Activated naive CD8-positive, alpha-beta T cell (primary cell): ENCODE data around the gene PHF19.

Source experiments
- H3K27ac Mint-ChIP-seq: one replicate; pipeline ENCODE4 v1.8.0; 2021; ENCODE audit warnings: mixed read lengths
- H3K27me3 Mint-ChIP-seq: one replicate; pipeline ENCODE4 v1.8.0; 2021; ENCODE audit warnings: mixed read lengths
- H3K36me3 Mint-ChIP-seq: one replicate; pipeline ENCODE4 v1.8.0; 2021; ENCODE audit warnings: mixed read lengths
- H3K4me1 Mint-ChIP-seq: one replicate; pipeline ENCODE4 v1.8.0; 2021; ENCODE audit warnings: low read depth, mixed read lengths
- H3K4me3 Mint-ChIP-seq: one replicate; pipeline ENCODE4 v1.8.0; 2021; ENCODE audit warnings: mild to moderate bottlenecking, mixed read lengths
- H3K9me3 Mint-ChIP-seq: one replicate; pipeline ENCODE4 v1.8.0; 2021; ENCODE audit warnings: low read depth, mixed read lengths

PHF19 gene

GRCh38 chr9:120875195-120875565, 1.8 kb downstream of the PHF19 start:
- H3K9me3 Mint-ChIP-seq, result no peaks in the 10 kb centered on the region
- H3K27me3 Mint-ChIP-seq, result no peaks in the 10 kb centered on the region

DNA sequence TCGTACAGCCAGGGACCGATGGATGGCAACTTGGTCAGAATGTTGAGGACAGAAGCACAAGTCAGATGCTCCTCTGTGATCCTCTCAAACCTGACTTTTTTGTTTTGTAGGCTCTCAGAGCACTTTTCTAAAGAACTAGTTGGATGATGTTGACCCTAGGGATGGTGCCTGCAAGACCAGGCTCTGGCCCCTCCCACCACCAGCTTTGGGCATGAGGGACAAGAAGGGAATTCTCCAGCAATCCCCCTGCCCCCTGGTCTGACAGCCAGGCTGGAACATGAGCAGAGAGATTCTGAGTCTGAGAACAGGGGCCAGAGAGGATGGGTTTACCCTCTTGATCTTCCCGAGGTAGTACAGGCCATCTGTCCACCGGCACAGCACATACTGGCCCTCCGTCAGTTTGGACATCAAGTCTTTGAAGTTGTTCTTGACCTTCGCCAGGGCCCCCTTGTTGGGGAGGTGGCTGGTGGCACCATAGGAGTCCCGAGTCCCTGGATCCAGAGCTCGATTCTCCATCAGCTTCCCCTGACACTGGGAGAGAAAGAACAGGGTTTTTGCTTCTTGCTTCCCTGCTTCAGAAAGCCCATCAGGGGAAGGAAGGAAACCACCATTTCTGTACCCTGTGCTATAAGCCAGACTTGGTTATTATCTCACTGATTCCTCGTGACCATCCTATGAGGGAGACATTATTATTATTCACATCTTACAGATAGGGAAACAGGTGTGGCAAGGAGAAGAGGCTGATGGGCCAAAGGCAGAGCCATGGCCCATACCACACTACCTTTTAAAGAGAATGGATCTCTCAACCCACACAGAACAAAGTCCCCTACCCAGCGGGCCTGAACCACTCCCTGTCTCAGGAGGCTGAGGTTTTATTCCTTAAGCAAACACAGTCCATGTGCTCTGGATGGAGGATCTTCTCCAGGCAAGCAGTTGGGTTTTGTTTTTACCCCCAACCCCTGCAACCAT, 2.5 kb downstream of the PHF19 start:
- H3K27ac Mint-ChIP-seq, result peak overlapping the region; percentile 95
- peaks cover 15% of the 10 kb centered on the region for H3K36me3 Mint-ChIP-seq
- no peaks in the 10 kb centered on the region for H3K9me3 Mint-ChIP-seq
- H3K4me1 Mint-ChIP-seq, result peaks cover 61% of the 10 kb centered on the region
- H3K27me3 Mint-ChIP-seq, result no peaks in the 10 kb centered on the region
- peak overlapping the region; percentile 5 for H3K4me3 Mint-ChIP-seq

More at GRCh38 chr9:120875195-120875565, 1.8 kb downstream of the PHF19 start:
- Mint-ChIP-seq H3K4me1 (peaks cover 61% of the 10 kb centered on the region), H3K27ac (peak overlapping the region; percentile 95), H3K36me3 (peaks cover 12% of the 10 kb centered on the region), H3K4me3 (peak overlapping the region; percentile 86)

DNA sequence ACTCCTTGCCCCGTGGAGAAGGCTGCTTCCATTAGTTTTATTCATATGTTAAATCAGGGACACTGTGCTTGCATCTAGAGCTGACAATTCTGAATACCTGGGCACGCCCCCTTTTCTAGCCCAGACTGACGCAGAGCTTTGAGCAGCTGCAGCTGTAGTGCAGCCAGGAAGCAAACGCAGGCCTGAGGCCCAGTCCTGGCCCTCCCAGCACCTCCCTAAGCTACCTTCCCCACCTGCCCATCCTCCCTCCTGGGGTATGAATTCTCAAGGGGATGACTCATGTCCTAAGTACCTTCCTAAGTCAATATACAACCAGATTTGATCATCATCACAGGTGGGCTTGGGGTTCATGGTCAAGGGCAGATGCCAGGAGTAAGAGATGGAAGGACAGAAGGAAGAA, 3.5 kb downstream of the PHF19 start:
- Mint-ChIP-seq H3K4me1 (peaks cover 56% of the 10 kb centered on the region), H3K4me3 (peak overlapping the region; percentile 34), H3K36me3 (peaks cover 15% of the 10 kb centered on the region)

GRCh38 chr9:120872791-120873502, 4.0 kb downstream of the PHF19 start:
- Mint-ChIP-seq H3K4me3 (no peak overlapping the region), H3K27ac (peak overlapping the region; percentile 82), H3K36me3 (peaks cover 18% of the 10 kb centered on the region), H3K4me1 (peaks cover 56% of the 10 kb centered on the region), H3K27me3 (no peaks in the 10 kb centered on the region), H3K9me3 (no peaks in the 10 kb centered on the region)

More for the DNA sequence above, 3.5 kb downstream of the PHF19 start:
- H3K27me3 Mint-ChIP-seq, result no peaks in the 10 kb centered on the region
- peak overlapping the region; percentile 82 for H3K27ac Mint-ChIP-seq
- H3K9me3 Mint-ChIP-seq, result no peaks in the 10 kb centered on the region

DNA sequence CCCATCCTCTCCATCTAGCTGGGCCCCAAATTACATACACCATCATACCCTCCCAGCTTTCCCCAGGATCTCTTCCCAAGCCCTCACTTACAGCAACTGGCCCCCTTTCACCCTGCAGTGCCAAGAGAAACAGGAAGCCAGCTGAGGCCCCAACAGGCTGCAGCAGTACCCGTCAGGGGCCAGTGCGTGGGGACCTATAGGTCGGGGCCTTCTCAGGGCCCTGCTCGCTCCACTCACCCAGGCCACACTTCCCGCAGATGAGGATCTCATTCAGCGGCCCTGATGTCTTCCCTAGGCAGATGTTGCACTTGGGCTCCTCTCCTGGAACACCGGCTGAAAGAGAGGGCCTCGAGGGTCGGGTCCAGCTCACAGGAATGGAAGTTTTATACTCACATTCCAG, 6.8 kb downstream of the PHF19 start:
- Mint-ChIP-seq H3K27ac (no peak overlapping the region), H3K4me1 (peaks cover 44% of the 10 kb centered on the region), H3K4me3 (no peak overlapping the region), H3K36me3 (peaks cover 15% of the 10 kb centered on the region), H3K27me3 (no peaks in the 10 kb centered on the region), H3K9me3 (no peaks in the 10 kb centered on the region)

DNA sequence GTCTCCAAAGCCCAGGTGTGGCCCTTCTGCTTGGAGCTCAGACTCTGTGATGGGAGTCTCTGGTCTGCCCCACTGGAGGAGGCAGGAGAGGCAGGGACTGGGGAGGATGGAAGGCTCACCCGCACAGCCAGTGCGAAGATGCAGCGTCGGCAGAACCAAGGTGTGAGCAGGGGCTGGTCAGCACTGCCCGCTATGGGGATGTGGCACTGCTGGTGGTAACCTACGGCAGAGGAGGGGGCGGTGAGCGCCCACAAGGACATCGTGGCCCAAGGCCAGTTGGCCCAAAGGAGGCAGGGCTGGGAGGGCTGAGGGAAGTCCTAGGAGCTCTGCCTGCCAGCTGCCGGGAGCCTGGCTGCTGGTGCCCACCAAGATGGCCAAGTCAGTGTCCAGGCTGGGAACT, 7.3 kb downstream of the PHF19 start:
- Mint-ChIP-seq H3K4me1 (peaks cover 41% of the 10 kb centered on the region), H3K9me3 (no peaks in the 10 kb centered on the region), H3K36me3 (peaks cover 14% of the 10 kb centered on the region), H3K4me3 (peak overlapping the region; percentile 87), H3K27ac (peak overlapping the region; percentile 97), H3K27me3 (no peaks in the 10 kb centered on the region)

GRCh38 chr9:120869360-120869687, 7.7 kb downstream of the PHF19 start:
- Mint-ChIP-seq H3K4me3 (peak overlapping the region; percentile 87), H3K4me1 (peaks cover 37% of the 10 kb centered on the region), H3K27ac (peak overlapping the region; percentile 97), H3K36me3 (peaks cover 14% of the 10 kb centered on the region), H3K27me3 (no peaks in the 10 kb centered on the region), H3K9me3 (no peaks in the 10 kb centered on the region)

DNA sequence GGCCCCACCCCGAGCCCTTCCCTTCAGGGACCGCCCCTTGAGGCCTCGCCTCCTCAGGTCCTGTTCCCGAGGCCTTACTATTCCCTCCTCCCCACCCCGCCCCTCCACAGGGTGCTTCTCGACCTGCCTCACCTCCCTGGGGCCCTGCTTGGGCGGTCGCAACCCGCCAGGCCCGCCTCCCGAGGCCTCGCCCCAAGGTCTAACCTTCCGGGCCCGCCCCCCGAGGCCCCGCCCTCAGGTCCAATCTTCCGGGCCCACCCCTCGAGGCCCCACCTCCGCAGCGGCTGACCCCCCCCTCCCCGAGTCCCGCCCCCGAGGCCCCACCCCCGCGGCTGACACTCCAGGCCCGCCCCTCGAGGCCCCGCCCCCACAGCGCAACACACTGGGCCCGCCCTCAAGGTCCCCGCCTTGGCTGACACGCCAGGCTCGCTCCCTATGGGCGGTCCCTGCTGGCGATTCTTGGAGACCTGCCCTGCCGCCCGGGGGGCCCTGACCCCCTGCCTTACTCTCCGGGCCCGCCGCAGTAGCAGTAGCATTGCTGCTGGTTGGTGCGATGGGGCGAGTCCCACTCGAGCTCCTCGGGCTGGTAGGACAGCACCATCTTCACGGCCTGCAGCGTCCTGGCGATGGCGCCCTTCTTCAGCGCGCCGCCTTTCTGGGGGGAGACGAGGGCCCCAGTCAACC, 8.2 kb downstream of the PHF19 start:
- Mint-ChIP-seq H3K36me3 (peaks cover 13% of the 10 kb centered on the region), H3K27ac (peak overlapping the region; percentile 97), H3K9me3 (no peaks in the 10 kb centered on the region), H3K27me3 (no peaks in the 10 kb centered on the region), H3K4me3 (peak overlapping the region; percentile 87), H3K4me1 (peaks cover 32% of the 10 kb centered on the region)

DNA sequence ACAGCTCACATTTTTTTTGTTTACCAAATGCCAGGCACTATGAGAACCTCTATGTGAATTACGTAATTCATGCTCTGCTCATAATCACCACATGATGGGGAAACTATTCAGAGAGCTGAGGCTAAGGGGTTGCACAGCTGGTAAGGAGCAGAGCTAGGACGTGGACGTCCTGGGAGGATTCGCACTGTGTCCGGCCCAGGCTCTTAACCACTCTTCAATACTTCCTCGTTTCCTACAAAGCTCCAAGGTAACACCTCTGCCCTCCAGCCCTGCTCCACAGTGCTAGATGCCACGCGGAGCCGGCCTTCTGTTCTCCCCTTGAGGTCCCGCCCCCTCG, 8.7 kb downstream of the PHF19 start:
- no peaks in the 10 kb centered on the region for H3K27me3 Mint-ChIP-seq
- peaks cover 9% of the 10 kb centered on the region for H3K36me3 Mint-ChIP-seq
- H3K4me1 Mint-ChIP-seq, result peaks cover 27% of the 10 kb centered on the region
- H3K9me3 Mint-ChIP-seq, result no peaks in the 10 kb centered on the region
- H3K4me3 Mint-ChIP-seq, result peak overlapping the region; percentile 80
- peak overlapping the region; percentile 83 for H3K27ac Mint-ChIP-seq

GRCh38 chr9:120867676-120868338, 9.2 kb downstream of the PHF19 start:
- Mint-ChIP-seq H3K4me1 (peaks cover 22% of the 10 kb centered on the region), H3K27ac (peak overlapping the region; percentile 83), H3K36me3 (peaks cover 7% of the 10 kb centered on the region), H3K27me3 (no peaks in the 10 kb centered on the region), H3K9me3 (no peaks in the 10 kb centered on the region), H3K4me3 (peak overlapping the region; percentile 80)

GRCh38 chr9:120866651-120867050, 10.3 kb downstream of the PHF19 start:
- no peaks in the 10 kb centered on the region for H3K9me3 Mint-ChIP-seq
- H3K27ac Mint-ChIP-seq, result no peak overlapping the region
- H3K4me1 Mint-ChIP-seq, result peaks cover 21% of the 10 kb centered on the region
- H3K27me3 Mint-ChIP-seq, result no peaks in the 10 kb centered on the region
- peak overlapping the region; percentile 10 for H3K4me3 Mint-ChIP-seq
- H3K36me3 Mint-ChIP-seq, result peaks cover 5% of the 10 kb centered on the region

GRCh38 chr9:120865809-120866208, 11.2 kb downstream of the PHF19 start:
- no peak overlapping the region for H3K4me3 Mint-ChIP-seq
- no peak overlapping the region for H3K27ac Mint-ChIP-seq

DNA sequence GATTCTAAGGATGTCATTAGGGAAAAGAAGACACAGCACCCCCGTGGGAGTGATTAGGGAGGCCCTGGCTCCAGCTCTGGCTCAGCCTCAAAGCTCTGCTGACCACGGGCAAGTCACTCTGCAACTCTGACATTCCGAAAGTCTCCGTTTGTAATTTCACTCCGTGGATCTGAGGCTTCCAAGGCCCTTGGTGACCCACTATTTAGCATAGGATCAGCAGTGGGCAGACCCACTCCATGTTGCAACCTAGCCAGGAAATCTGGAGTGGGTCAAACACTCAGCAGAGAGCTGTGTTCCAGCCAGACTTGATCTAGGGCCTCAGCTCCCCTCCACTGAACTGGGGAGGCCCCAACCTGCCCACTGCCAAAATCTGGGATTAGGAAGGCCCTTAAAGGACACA, 11.8 kb downstream of the PHF19 start:
- H3K9me3 Mint-ChIP-seq, result no peaks in the 10 kb centered on the region

More at GRCh38 chr9:120865809-120866208, 11.2 kb downstream of the PHF19 start:
- no peaks in the 10 kb centered on the region for H3K27me3 Mint-ChIP-seq
- no peaks in the 10 kb centered on the region for H3K9me3 Mint-ChIP-seq
- H3K4me1 Mint-ChIP-seq, result peaks cover 17% of the 10 kb centered on the region
- peaks cover 5% of the 10 kb centered on the region for H3K36me3 Mint-ChIP-seq

GRCh38 chr9:120864719-120865118, 12.3 kb downstream of the PHF19 start:
- Mint-ChIP-seq H3K4me3 (no peak overlapping the region), H3K27me3 (no peaks in the 10 kb centered on the region), H3K9me3 (no peaks in the 10 kb centered on the region), H3K27ac (no peak overlapping the region), H3K36me3 (peaks cover 8% of the 10 kb centered on the region), H3K4me1 (peaks cover 14% of the 10 kb centered on the region)

More for the DNA sequence above, 11.8 kb downstream of the PHF19 start:
- no peak overlapping the region for H3K27ac Mint-ChIP-seq
- H3K36me3 Mint-ChIP-seq, result peaks cover 8% of the 10 kb centered on the region
- H3K27me3 Mint-ChIP-seq, result no peaks in the 10 kb centered on the region
- H3K4me1 Mint-ChIP-seq, result peaks cover 17% of the 10 kb centered on the region
- H3K4me3 Mint-ChIP-seq, result no peak overlapping the region
